Mesenchymal stem cell (in vitro differentiated cells and primary cell): ENCODE results near the gene DPF3.

Experiments used
- DNase-seq: peaks from one replicate; pipeline ENCODE4 v3.0.0-alpha.2; 2013
- H2AFZ ChIP-seq: one replicate; pipeline ENCODE4 v1.6.1; 2013; ENCODE audit warnings: low read depth, mild to moderate bottlenecking, control low read depth, inconsistent platforms, low read length, moderate library complexity
- H2AK5ac ChIP-seq: 2 replicates; pipeline ENCODE4 v1.6.1; 2013; ENCODE audit warnings: low read length, moderate library complexity, mild to moderate bottlenecking, inconsistent platforms; ENCODE audit not compliant: severe bottlenecking
- H2BK120ac ChIP-seq: one replicate; pipeline ENCODE4 v1.6.1; 2013; ENCODE audit warnings: low read depth, mild to moderate bottlenecking, inconsistent platforms, low read length, moderate library complexity
- H2BK12ac ChIP-seq, 2 experiments: one replicate each; pipeline ENCODE4 v1.6.1; 2013; ENCODE audit warnings: inconsistent platforms in 2 of 2, low read length in 2 of 2, mild to moderate bottlenecking in 2 of 2, moderate library complexity in 2 of 2, control low read depth in 1 of 2
- H2BK15ac ChIP-seq: one replicate; pipeline ENCODE4 v1.6.1; 2013; ENCODE audit warnings: mild to moderate bottlenecking, low read depth, inconsistent platforms; ENCODE audit not compliant: poor library complexity, severe bottlenecking
- H2BK5ac ChIP-seq: 2 replicates; pipeline ENCODE4 v1.6.1; 2013; ENCODE audit warnings: low read depth, mild to moderate bottlenecking, low read length, control low read depth, inconsistent platforms; ENCODE audit not compliant: poor library complexity, severe bottlenecking
- H3K14ac ChIP-seq, 2 experiments: one replicate each; pipeline ENCODE4 v1.6.1; 2013; ENCODE audit warnings: inconsistent platforms in 2 of 2, low read length in 2 of 2, control low read depth in 1 of 2, mild to moderate bottlenecking in 1 of 2, moderate library complexity in 1 of 2
- H3K18ac ChIP-seq, 2 experiments: one replicate each; pipeline ENCODE4 v1.6.1; 2013; ENCODE audit warnings: inconsistent platforms in 2 of 2, low read length in 2 of 2, control low read depth in 1 of 2, low read depth in 1 of 2, mild to moderate bottlenecking in 1 of 2
- H3K23ac ChIP-seq, 2 experiments: one replicate each; pipeline ENCODE4 v1.6.1; 2013; ENCODE audit warnings: inconsistent platforms in 2 of 2, low read length in 2 of 2, mild to moderate bottlenecking in 2 of 2, moderate library complexity in 2 of 2, control low read depth in 1 of 2
- H3K27ac ChIP-seq: 2 replicates; pipeline ENCODE4 v1.5.1; 2013; ENCODE audit warnings: mild to moderate bottlenecking, moderate library complexity, low read length, control low read depth, inconsistent platforms; ENCODE audit not compliant: poor library complexity, severe bottlenecking
- H3K27me3 ChIP-seq, 2 experiments: 2 replicates each; pipeline versions ENCODE4 v1.6.1 to v1.7.0; 2013; ENCODE audit warnings: low read length in 2 of 2, mild to moderate bottlenecking in 2 of 2, moderate library complexity in 2 of 2, control low read depth in 1 of 2, inconsistent platforms in 1 of 2; ENCODE audit not compliant: control insufficient read depth in 1 of 2, insufficient read depth in 1 of 2
- H3K36me3 ChIP-seq, 2 experiments: 2 replicates each; pipeline versions ENCODE4 v1.6.1 to v1.7.0; 2013; ENCODE audit warnings: low read length in 2 of 2, control low read depth in 1 of 2, inconsistent platforms in 1 of 2, low read depth in 1 of 2, mild to moderate bottlenecking in 1 of 2; ENCODE audit not compliant: insufficient read depth in 2 of 2, control insufficient read depth in 1 of 2
- H3K4ac ChIP-seq, 2 experiments: one replicate each; pipeline ENCODE4 v1.6.1; 2013; ENCODE audit warnings: inconsistent platforms in 2 of 2, low read length in 2 of 2, mild to moderate bottlenecking in 2 of 2, moderate library complexity in 2 of 2, control low read depth in 1 of 2, low read depth in 1 of 2
- H3K4me1 ChIP-seq: 2 replicates; pipeline ENCODE4 v1.6.1; 2013; ENCODE audit warnings: low read depth, low read length, control low read depth; ENCODE audit not compliant: control insufficient read depth, insufficient read depth
- H3K4me2 ChIP-seq: 2 replicates; pipeline ENCODE4 v1.6.1; 2013; ENCODE audit warnings: low read length, mild to moderate bottlenecking, inconsistent platforms; ENCODE audit not compliant: poor library complexity, severe bottlenecking
- H3K4me3 ChIP-seq, 2 experiments: 2 replicates each; pipeline versions ENCODE4 v1.5.1 to v1.7.0; 2013; ENCODE audit warnings: low read length in 2 of 2, mild to moderate bottlenecking in 2 of 2, control low read depth in 1 of 2, low read depth in 1 of 2; ENCODE audit not compliant: insufficient read depth in 1 of 2
- H3K79me1 ChIP-seq: replicated peaks from 2 replicates; pipeline ENCODE4 v1.6.1; 2013; ENCODE audit warnings: mild to moderate bottlenecking, control low read depth, low read length, inconsistent platforms; ENCODE audit not compliant: poor library complexity, severe bottlenecking
- H3K9ac ChIP-seq: 2 replicates; pipeline ENCODE4 v1.7.0; 2013; ENCODE audit warnings: mild to moderate bottlenecking, low read length, moderate library complexity
- H3K9me3 ChIP-seq: 2 replicates; pipeline ENCODE4 v1.7.0; 2013; ENCODE audit warnings: mild to moderate bottlenecking, low read length; ENCODE audit not compliant: control insufficient read depth
- H4K8ac ChIP-seq: one replicate; pipeline ENCODE4 v1.6.1; 2013; ENCODE audit warnings: inconsistent platforms, mild to moderate bottlenecking, low read length, moderate library complexity
- H4K91ac ChIP-seq: one replicate; pipeline ENCODE4 v1.6.1; 2013; ENCODE audit warnings: mild to moderate bottlenecking, low read length, inconsistent platforms
- WGBS: methylation state at CpG from one replicate; pipeline ENCODE4 v1.1.7; 2013; ENCODE audit warnings: mixed read lengths; 5-methylcytosine and 5-hydroxymethylcytosine counted together

Gene DPF3

DNA sequence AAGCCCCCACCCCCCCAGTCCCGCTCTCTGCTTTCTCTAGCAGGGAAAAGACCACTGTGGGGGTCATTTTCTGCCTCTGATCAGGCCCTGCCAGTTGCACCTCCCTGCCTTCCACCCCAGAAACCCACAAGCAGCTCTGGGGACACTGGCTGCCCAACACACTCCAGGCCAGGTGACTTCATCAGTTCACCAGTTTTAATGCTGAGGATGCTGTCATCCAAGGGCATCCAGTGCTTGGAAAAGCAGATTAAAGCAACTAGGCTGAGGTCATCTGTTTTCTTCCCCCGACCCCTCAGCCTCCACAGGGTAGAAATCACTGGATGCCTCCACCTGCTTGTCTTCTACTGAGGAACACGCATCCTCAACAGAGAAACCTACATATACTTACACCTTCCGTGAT is 282.4 kb downstream of the DPF3 start:
- peaks cover 72% of the 10 kb centered on the region for H3K4me1 ChIP-seq
- H3K36me3 ChIP-seq, result no peaks in the 10 kb centered on the region
- no peak overlapping the region for H3K4ac ChIP-seq
- no peak overlapping the region for H3K4me3 ChIP-seq
- no peak overlapping the region for H4K91ac ChIP-seq
- no peaks in the 10 kb centered on the region for H3K79me1 ChIP-seq
- no peak overlapping the region for H4K8ac ChIP-seq
- H3K27ac ChIP-seq, result no peak overlapping the region
- H2BK120ac ChIP-seq, result no peak overlapping the region
- DNase-seq, result no peak
- H2BK5ac ChIP-seq, result no peak overlapping the region
- no peak overlapping the region for H3K23ac ChIP-seq
- H2AFZ ChIP-seq, result no peak overlapping the region
- no peak overlapping the region for H3K9ac ChIP-seq
- H3K18ac ChIP-seq, result no peak overlapping the region
- H3K9me3 ChIP-seq, result no peaks in the 10 kb centered on the region
- no peak overlapping the region for H3K4me2 ChIP-seq
- WGBS, result 95% methylated on average over 4 of the region's 4 CpGs
- H2BK12ac ChIP-seq, result peak overlapping the region in 1 of 2 experiments; percentile 65
- H2AK5ac ChIP-seq, result peak overlapping the region; percentile 11
- peak overlapping the region; percentile 73 for H2BK15ac ChIP-seq
- no peaks in the 10 kb centered on the region for H3K27me3 ChIP-seq
- H3K14ac ChIP-seq, result no peak overlapping the region

DNA sequence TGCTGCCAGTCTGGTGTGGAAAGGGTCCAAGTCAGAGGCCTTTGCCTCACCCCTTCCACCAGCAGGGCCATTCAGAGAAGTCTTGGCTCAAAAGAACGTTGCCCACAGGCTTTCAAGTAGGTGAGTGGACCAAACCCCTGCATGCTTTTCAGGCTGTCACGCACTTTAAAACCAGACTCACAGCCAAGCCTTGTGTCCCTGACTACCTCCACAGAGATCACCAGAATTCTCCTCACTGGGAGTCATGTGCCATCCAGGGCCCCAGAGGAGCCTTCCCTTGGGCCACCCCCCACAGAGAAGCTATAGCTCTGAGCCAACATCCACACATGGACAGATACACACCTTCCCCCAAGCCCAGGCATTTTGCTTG is 283.1 kb downstream of the DPF3 start:
- Histone ChIP-seq H3K79me1 (no peaks in the 10 kb centered on the region), H2AK5ac (peak overlapping the region; percentile 31), H3K36me3 (no peaks in the 10 kb centered on the region), H3K9me3 (no peaks in the 10 kb centered on the region), H2BK15ac (no peak overlapping the region), H3K4me2 (no peak overlapping the region), H3K9ac (no peak overlapping the region), H3K4ac (no peak overlapping the region), H3K27ac (no peak overlapping the region), H3K27me3 (no peaks in the 10 kb centered on the region), H4K91ac (peak overlapping the region; percentile 81), H3K23ac (no peak overlapping the region), H3K14ac (no peak overlapping the region), H2BK120ac (no peak overlapping the region), H3K18ac (no peak overlapping the region), H3K4me3 (no peak overlapping the region), H2BK5ac (no peak overlapping the region), H2BK12ac (peak overlapping the region in 1 of 2 experiments; percentile 8), H4K8ac (no peak overlapping the region), H3K4me1 (peaks cover 68% of the 10 kb centered on the region), H2AFZ (no peak overlapping the region)
- WGBS, result 85% methylated on average over 2 of the region's 2 CpGs
- no peak for DNase-seq

DNA sequence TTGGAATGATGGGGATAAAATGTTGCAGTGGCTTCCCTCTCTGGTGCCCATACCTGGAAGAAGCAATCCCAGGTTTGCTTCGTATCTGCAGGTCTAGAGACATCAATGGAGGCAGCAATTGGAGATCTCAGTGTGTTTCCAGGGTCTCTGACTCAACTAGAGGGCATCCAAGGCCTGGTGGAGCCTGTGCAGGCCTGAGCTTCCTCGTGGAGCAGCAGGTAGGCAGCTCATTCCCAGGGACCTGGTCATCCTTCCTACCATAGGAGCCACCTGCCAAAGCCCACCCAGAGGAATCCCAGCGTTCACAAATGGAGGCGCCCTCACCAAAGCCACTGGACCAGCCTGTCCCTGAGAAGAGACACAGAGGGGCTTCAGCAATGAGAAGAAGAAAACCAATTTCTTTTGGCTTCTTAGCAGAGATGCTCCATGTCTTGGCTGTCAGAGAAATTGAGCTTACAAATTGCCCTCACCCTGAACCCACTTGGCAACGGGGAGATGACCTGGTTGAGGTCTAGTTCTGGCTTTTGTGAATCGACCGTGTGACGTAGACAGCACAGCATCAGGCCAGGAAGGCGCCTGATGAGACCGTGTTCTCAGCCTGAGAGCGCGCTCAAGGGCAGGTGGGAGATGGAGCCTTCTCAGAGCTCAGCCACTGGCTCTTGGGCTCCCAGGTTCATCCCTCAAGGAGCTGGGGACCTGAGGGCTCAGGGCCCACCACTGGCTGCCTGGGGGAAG is 283.6 kb downstream of the DPF3 start:
- Histone ChIP-seq H4K91ac (peak overlapping the region; percentile 81), H4K8ac (no peak overlapping the region), H2BK15ac (no peak overlapping the region), H2AFZ (no peak overlapping the region), H3K36me3 (no peaks in the 10 kb centered on the region), H3K18ac (no peak overlapping the region), H3K27ac (no peak overlapping the region), H3K4me2 (no peak overlapping the region), H3K27me3 (no peaks in the 10 kb centered on the region), H3K23ac (no peak overlapping the region), H3K14ac (no peak overlapping the region), H2BK120ac (no peak overlapping the region), H2AK5ac (peak overlapping the region; percentile 31), H2BK12ac (peak overlapping the region; percentile 46 to 52), H3K79me1 (no peaks in the 10 kb centered on the region), H3K9me3 (no peaks in the 10 kb centered on the region), H3K4ac (no peak overlapping the region), H2BK5ac (no peak overlapping the region), H3K4me1 (peaks cover 63% of the 10 kb centered on the region), H3K4me3 (no peak overlapping the region), H3K9ac (no peak overlapping the region)
- no peak for DNase-seq
- 98% methylated on average over 12 of the region's 12 CpGs for WGBS

DNA sequence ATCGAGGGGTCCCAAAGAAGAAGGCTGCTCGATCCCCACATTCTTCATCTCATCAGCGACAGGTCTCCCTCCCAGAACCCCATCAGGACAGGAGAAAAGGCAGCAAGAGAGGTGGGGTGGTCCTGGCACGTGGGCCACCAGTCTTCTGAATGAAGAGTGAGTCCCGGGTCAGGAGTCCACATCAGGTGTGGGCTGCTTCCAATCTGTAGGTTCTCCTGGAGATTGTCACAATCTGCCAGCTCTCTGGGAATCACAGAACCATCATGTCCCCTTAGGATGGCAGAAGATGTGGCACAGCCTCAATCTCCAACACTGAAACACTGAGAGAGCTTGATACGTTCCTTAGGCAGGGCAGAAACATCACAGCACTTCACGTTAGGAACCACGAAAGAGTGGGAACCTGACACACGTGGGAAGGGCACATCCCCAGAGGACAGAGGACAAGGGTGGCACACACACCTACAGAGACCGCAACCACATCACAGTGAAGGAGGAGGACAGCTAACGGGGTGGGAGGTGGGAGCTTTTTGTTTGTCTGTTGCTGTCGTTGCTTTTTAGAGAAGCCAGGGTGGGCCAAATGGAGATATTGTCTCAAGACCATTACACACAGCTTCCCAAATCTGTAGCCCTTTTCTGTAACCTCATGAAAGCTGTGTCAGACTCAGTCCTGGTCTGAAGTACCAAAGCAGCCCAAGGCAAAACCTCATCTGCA is 284.5 kb downstream of the DPF3 start:
- WGBS, result 56% methylated on average over 9 of the region's 12 CpGs
- Histone ChIP-seq H3K9me3 (no peaks in the 10 kb centered on the region), H3K27me3 (no peaks in the 10 kb centered on the region), H3K27ac (peak overlapping the region; percentile 95), H2BK12ac (peak overlapping the region; percentile 32 to 94), H3K4me1 (peaks cover 56% of the 10 kb centered on the region), H2AK5ac (peak overlapping the region; percentile 18), H3K4me3 (peak overlapping the region in 1 of 2 experiments; percentile 13), H3K23ac (no peak overlapping the region), H3K79me1 (no peaks in the 10 kb centered on the region), H3K4me2 (no peak overlapping the region), H3K18ac (peak overlapping the region; percentile 35 to 63), H3K36me3 (no peaks in the 10 kb centered on the region), H3K4ac (peak overlapping the region; percentile 69 to 75), H2AFZ (no peak overlapping the region), H2BK15ac (peak overlapping the region; percentile 39), H3K9ac (peak overlapping the region; percentile 31), H4K91ac (peak overlapping the region; percentile 31), H2BK5ac (no peak overlapping the region), H3K14ac (peak overlapping the region in 1 of 2 experiments; percentile 86), H4K8ac (peak overlapping the region; percentile 79), H2BK120ac (no peak overlapping the region)
- no peak for DNase-seq
